Measurements from ENCODE around the gene DNAH6. TPM values are rescaled to one million over a fixed set of nuclear protein-coding genes. Genes with fewer than 3 reads are reported as not detected.

Gene DNAH6
- total and polyA plus RNA-seq, 9 of the 15 experiments (the other 6 are each of a cell fraction or from before 2014, with no cell fraction given) = 0.01 to 0.04 (median 0.01) TPM; not detected in 5

DNA sequence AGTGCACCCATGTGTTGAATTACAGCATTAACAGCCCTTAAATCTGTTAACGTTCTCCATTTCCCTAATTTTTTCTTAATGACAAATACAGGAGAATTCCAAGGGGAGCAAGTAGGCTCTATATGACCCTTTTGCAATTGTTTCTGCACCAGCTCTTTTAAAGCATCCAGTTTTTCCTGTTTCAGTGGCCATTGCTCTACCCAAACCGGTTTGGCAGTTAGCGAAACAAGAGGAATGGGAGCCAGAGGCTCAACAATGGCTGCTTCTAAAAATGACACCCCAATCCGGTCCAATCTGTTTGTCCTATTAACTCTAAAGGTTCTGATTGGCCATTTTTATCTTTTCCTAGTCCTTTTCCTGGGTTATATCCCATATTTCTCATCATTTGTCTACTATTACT lies 42.1 kb upstream of the DNAH6 start:
- no peak for DNase-seq (ENCODE audit: extremely low read depth in 1 of 4, low spot score in 3 of 4)
- no peak overlapping the region for H2AFZ ChIP-seq (ENCODE audit: low read depth, low read length)
- no peak overlapping the region for H3K4me3 ChIP-seq
- no peaks in the 10 kb centered on the region for H3K4me1 ChIP-seq (replicated peaks in 1 of 2; ENCODE audit: control insufficient read depth in 2 of 2, insufficient read depth in 2 of 2, low read length in 2 of 2)
- no TSS peak for BruUV-seq (replicated peaks)
- H3K9ac ChIP-seq (ENCODE audit: insufficient read depth in 1 of 2, low read depth in 2 of 2, low read length in 2 of 2) = no peak overlapping the region
- ChIA-PET CTCF (ENCODE audit: low intra/inter-chr PET ratio) (no interaction called here), POLR2A (interaction anchor here (1.2 kb wide), 1 partner anchor 12 kb away, joined by 3 read pairs; no protein-coding TSS in a partner anchor)
- TF ChIP-seq DIDO1 (tag; IDR thresholded peaks at IDR 0.05; ENCODE audit: low read depth) (no peak), NKRF (IDR thresholded peaks at IDR 0.05; ENCODE audit: borderline replicate concordance) (no peak), ZNF12 (CRISPR knock-in tag; IDR thresholded peaks at IDR 0.05) (no peak), ZNF79 (CRISPR knock-in tag; IDR thresholded peaks at IDR 0.05; ENCODE audit: low read depth) (no peak), EGR1 (conservative IDR thresholded peaks at IDR 0.05) (no peak)
- intact Hi-C loops (cut with micrococcal nuclease) (no loop called here), in situ Hi-C loops (cut with MboI) (no loop called here)
- H3K9me1 ChIP-seq (ENCODE audit: control insufficient read depth, insufficient read depth, low read length) = no peaks in the 10 kb centered on the region
- no peaks in the 10 kb centered on the region for H4K20me1 ChIP-seq (replicated peaks; ENCODE audit: control insufficient read depth, insufficient read depth, low read length)
- no peaks in the 10 kb centered on the region for H3K9me3 ChIP-seq (replicated peaks; ENCODE audit: control insufficient read depth, insufficient read depth, low read depth, low read length)
- no peak overlapping the region for H3K27ac ChIP-seq (ENCODE audit: extremely low read depth, low read depth, low read length)
- no peaks in the 10 kb centered on the region for H3K27me3 ChIP-seq (ENCODE audit: control insufficient read depth in 2 of 2, insufficient read depth in 2 of 2, low read length in 2 of 2)
- no peak for ATAC-seq
- no peaks in the 10 kb centered on the region for H3K79me2 ChIP-seq (ENCODE audit: control insufficient read depth, insufficient read depth, low read length)
- H3K4me2 ChIP-seq (ENCODE audit: insufficient read depth, low read length) = no peak overlapping the region
- WGBS (ENCODE audit: insufficient coverage, low coverage, missing lambda C conversion rate) = 2% methylated on average over 4 of the region's 4 CpGs
- FAIRE-seq = no peak
- no peaks in the 10 kb centered on the region for H3K36me3 ChIP-seq (ENCODE audit: control insufficient read depth, insufficient read depth, low read length)
